Stimulated activated CD4-positive, alpha-beta T cell treated with anti-CD3 and anti-CD28 coated beads, Interleukin-15, amount 100 ng/mL, for 48 hours (primary cell): Measurements from ENCODE around the gene IL12RB1.

Source experiments
- DNase-seq, 2 donors: peaks; one replicate each; pipeline ENCODE4 v3.0.0-alpha.2; 2020; ENCODE audit warnings: low read depth in 2 of 2

Gene IL12RB1

DNA sequence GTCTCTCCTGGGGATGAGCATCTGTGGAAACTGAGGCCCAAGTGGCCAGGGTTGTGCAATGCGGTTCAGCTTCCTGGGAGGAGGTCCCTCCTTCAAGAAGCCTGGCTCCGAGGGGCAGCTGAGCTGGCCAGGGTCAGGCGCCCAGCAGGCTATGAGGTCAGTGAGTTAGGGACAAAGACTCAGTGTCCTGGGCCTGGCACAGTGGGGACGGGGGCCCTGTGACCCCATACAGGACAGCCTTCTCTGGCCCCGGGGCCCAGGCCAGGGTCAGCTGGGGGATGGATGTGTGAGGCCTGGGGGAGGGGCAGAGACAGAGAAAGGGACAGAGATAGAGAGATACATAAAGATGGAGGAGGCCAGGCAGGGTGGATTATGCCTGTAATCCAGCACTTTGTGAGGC lies 3.0 kb upstream of the IL12RB1 start:
- no peak for DNase-seq

DNA sequence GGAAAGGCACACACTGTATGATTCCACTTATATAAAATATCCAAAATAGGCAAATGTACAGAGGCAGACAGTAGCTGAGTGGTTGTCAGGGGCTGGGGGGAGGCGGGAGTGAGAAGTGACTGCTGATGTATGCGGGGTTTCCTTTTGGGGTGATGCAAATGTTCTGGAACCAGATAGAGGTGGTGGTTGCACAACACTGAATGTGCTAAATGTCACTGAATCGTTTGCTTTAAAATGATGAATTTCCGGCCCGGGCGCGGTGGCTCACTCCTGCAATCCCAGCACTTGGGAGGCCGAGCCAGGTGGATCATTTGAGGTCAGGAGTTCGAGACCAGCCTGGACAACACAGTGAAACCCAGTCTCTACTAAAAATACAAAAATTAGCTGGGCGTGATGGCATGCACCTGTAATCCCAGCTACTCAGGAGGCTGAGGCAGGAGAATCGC lies 2.4 kb upstream of the IL12RB1 start:
- peak in 1 of 2 donors; percentile 61 for DNase-seq

DNA sequence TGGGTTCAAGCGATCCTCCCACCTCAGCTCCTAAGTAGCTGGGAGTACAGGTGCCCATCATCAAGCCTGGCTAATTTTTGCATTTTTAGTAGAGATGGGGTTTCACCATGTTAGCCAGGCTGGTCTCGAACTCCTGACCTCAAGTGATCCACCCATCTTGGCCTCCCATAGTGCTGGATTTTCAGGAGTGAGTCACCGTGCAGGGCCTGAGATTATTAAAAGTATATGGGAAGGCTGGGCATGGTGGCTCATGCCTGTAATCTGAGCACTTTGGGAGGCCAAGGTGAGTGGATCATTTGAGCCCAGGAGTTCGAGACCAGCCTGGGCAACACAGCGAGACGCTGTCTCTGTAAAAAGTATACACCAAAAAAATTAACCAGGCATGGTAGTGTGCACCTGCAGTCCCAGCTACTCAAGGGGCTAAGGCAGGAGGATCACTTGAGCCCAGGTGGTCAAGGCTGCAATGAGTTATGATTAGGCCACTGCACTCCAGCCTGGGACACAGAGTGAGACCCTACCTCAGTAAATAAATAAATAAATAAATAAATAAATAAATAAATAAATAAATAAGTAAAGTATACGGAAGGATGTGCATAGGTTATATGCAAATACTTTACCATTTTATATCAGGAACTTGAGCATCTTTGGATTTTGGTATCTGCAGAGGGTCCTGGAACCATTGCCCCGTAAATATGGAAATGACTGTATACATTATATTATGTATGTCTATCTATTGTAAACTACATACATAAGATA lies 854 bp downstream of the IL12RB1 start:
- no peak for DNase-seq

- no peak for DNase-seq
Measured at GRCh38 chr19:18083929-18084684, 2.6 kb downstream of the IL12RB1 start.

DNA sequence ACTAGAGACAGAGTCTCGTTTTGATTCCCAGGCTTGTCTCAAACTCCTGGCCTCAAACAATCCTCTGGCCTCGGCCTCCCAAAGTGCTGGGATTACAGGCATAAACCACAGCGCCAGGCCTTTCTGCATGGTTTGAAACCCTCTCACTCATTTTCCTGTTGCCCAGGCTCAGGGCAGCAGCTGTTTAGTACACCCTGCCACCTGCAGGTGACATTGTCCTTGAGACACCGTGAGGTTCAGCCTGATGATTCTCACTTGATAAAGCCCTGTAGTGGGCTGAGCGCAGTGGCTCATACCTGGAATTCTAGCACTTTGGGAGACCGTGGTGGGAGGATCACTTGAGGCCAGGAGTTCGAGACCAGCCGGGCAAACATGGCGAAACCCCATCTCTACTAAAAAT lies 12.5 kb downstream of the IL12RB1 start:
- DNase-seq: no peak

DNA sequence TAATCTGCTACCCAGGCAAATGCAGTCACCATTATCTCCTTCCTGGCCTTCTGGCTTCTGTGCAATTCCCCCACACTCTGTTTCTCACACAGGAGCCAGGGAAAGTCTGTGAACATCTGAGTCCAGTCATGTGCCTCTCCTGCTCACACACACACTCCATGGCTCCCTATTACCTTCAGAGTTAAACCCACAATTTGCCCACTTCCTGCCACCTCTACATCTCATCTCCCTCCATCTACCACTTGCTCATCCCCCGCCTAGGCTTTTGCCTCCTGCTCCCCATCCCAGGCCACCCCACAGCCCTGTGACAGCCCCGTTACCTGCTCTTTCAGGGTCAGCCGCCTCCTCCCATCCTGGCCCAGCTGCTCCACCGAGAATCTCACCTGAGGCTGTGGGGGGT lies 13.5 kb downstream of the IL12RB1 start:
- DNase-seq: no peak

DNA sequence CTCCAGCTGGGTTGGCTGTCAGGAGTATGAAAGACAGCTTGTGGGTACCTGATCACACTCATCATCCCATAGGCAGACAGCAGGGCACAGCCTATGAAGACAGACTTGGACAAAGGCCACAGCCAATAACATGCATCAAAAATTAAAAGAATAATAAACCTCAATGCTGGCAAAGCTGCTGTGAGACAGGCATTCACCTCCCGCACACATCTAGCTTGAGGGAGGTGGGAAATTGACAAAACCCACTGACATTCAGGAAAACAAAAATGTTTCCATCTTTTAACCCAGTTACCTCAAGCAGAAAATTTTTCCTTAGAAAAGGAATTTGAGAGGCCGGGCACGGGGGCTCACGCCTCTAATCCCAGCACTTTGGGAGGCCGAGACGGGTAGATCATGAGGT lies 14.4 kb downstream of the IL12RB1 start:
- no peak for DNase-seq

- DNase-seq: no peak
Measured at GRCh38 chr19:18070181-18070580, 16.6 kb downstream of the IL12RB1 start.

GRCh38 chr19:18069383-18069782 lies 17.4 kb downstream of the IL12RB1 start:
- no peak for DNase-seq

GRCh38 chr19:18068395-18068794 lies 18.3 kb downstream of the IL12RB1 start:
- DNase-seq: no peak

- DNase-seq: no peak
Measured at GRCh38 chr19:18065173-18065495, 21.6 kb downstream of the IL12RB1 start.

- no peak for DNase-seq
Measured at GRCh38 chr19:18063463-18063862, 23.3 kb downstream of the IL12RB1 start.

DNA sequence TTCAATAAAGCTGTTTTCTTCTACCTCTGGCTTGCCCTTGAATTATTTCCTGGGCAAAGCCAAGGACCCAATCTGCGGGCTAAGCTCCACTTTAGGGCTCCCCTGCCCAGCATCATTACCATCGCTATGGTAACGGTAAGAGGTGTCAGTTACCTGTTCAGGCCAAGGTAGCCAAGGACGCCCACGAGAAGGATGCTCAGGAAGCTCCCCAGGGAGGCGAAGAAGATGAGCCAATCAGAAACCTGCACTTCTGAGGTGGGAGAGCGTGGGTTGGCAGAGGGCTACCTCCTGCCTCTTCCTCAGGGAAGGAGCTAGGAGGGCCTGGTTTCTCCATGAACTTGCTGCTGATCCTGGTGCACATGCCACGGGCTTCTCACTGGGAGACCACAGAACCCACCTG lies 24.7 kb downstream of the IL12RB1 start:
- no peak for DNase-seq

- DNase-seq: no peak
Measured at GRCh38 chr19:18060472-18060871, 26.3 kb downstream of the IL12RB1 start.

DNA sequence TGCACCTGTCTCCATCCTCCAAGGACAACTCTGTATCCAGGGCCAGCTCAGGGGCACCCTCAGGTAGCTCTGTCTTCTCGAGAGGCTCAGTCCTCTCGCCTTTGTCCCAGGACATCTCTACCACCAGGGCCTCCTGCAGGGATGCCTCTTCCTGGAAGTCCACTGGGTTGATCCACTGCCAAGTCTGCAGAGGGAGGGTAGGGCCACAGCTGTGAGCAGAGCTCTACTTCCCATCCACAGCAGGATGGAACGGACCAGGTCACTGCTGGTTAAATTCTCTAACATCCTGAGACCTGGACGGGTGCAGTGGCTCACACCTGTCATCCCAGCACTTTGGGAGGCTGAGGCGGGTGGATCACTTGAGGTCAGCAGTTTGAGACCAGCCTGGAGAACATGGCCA lies 26.8 kb downstream of the IL12RB1 start:
- no peak for DNase-seq

GRCh38 chr19:18059297-18059696 lies 27.4 kb downstream of the IL12RB1 start:
- no peak for DNase-seq

DNA sequence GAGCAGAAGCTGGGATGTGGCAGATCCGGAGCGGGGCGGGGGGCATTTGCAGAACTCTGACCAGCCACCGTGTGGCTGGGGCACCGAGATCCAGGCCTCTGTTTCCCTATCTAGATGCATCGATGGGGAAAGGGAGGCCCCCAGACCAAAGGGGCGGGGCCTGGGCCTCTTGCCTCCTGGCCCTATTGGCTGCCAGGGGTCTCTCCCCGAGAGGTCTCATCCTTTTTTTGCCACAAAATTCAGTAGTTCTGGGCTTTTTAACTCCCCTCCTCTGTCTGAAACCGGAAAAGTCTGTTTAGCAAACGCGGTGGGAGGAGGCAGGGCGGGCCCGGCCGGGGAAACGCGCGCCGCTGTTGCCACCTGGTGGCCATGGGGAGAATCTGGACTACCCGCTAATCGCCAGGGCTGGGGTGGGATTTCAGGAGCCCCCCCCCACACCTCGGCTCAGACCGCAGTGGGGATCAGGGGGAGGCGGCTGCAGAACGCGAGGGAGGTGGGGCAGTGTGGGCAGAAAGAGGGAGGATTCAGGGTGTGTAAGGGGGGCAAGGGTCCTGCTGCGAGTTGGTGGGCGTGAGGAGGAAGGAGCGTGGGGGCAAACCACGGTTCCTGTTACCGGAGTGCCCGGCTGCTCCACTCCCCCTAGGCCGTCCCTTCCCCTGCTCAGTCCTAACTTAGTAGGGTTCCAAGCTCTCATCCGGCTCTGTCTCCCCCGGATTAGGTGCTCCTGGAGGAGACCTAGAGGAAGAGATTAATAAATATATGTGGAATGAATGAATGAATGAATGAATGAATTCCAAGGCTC lies 28.3 kb downstream of the IL12RB1 start:
- peak; percentile 52 to 75 for DNase-seq

DNA sequence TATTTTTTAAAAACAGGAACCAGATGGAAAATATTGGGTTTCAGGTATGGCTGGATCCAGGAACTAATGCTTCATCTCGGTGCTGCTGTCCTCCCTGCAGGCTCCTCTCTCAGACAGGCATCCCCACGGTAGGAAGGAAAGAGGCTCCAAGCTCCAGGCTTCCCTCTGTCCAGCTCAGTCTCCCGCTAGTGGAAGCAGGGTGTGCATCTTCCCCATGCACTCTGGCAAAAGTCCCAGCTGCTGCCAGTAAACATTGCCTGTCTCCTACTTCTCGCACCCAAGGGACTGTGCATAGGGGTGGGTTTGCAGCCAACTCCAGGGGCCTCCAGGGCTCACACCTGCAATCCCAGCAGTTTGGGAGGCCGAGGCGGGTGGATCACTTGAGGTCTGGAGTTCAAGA lies 29.2 kb downstream of the IL12RB1 start:
- no peak for DNase-seq

DNA sequence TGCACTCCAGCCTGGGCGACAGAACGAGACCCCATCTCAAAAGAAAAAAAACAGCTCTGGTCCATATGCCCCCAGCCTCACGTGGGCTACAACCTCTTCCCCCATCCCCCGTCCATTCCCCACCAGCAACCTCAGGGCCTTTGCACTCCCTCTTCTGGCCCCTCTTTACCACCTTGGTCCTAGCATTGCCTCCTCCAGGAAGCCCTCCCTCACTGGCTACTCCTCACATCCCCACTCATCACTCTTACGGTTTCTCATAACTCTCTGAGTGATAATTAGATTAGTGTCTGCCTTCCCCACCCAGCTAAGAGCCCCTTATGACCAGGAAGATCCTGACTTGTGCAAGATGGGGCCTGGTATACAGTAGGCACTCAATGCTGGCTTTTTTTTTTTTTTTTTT lies 30.8 kb downstream of the IL12RB1 start:
- DNase-seq: no peak

GRCh38 chr19:18053576-18054219 lies 33.0 kb downstream of the IL12RB1 start:
- no peak for DNase-seq

DNA sequence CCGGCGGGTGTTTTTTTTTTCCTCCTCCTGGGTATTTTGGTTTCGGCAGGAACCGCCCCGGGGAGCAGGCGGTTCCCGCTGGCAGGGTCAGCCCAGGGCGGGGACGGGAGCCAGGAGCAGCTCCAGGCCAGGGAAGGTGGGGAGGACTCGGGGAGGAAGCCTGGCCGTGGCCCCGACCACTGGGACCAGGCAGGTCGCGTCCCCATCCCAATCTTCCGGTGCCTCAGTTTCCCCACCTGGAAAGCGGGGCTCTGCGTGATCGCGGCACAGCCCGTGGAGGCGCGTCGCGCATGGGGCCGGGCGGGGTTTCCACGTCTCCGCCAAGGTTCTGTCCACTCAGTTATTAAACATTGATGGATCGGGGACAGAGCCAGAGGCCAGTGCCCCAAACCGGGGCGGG lies 34.8 kb downstream of the IL12RB1 start:
- DNase-seq: no peak

DNA sequence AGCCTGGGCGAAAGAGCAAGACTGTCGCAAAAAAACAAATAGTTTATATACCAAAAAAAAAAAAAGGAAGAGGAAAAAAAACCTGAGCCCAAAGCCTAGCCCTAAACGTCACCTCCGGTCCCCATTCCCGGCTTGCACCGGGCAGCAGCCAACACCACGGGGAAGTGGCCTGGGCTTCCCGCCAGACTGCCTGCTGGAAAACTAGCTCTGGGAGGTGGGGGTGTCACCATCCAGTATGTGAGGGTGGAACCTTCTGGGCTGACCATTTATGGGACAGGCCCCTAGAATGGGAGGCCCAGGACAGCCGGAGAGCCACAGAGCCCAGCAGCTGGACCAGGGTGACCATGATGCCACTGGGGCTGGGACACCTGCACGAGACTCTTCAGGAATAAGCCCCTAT lies 37.3 kb downstream of the IL12RB1 start:
- no peak for DNase-seq
